Measurements from ENCODE around the gene UNC13D. TPM values are rescaled to one million over a fixed set of nuclear protein-coding genes. Genes with fewer than 3 reads are reported as not detected.
A peak's percentile ranks its signal among the peaks of the same experiment; 100 is the strongest.

The UNC13D gene
- total RNA-seq, 2 experiments from 2014 or later = 136 to 144 TPM

GRCh38 chr17:75845933-75846691, 1.9 kb upstream of the UNC13D start:
- H3K9me3 Mint-ChIP-seq = no peaks in the 10 kb centered on the region
- H3K27ac Mint-ChIP-seq = peak overlapping the region; percentile 71
- H3K4me1 Mint-ChIP-seq (ENCODE audit: low read depth) = peaks cover 26% of the 10 kb centered on the region
- H3K4me3 Mint-ChIP-seq = no peak overlapping the region
- DNase-seq (no peak), ATAC-seq (no peak)
- intact Hi-C loops (cut with micrococcal nuclease) = no loop called here
- TF ChIP-seq CTCF (IDR thresholded peaks at IDR 0.05) = no peak
- peaks cover 19% of the 10 kb centered on the region for H3K36me3 Mint-ChIP-seq (ENCODE audit: low read depth)
- no peaks in the 10 kb centered on the region for H3K27me3 Mint-ChIP-seq
- ChIA-PET CTCF (interaction anchor here (0.9 to 8.5 kb wide), 10 partner anchors 9 to 156 kb away, joined by 3 to 105 read pairs (median 6); partner anchors contain the start of genes UNK and WBP2), POLR2A (interaction anchor here (0.5 to 4.2 kb wide), 10 partner anchors 9 to 70 kb away, joined by 3 to 39 read pairs (median 4); partner anchors contain the start of gene WBP2)

GRCh38 chr17:75845058-75845711, 981 bp upstream of the UNC13D start:
- Mint-ChIP-seq H3K36me3 (ENCODE audit: low read depth) (peaks cover 21% of the 10 kb centered on the region), H3K27me3 (no peaks in the 10 kb centered on the region), H3K27ac (peak overlapping the region; percentile 75), H3K9me3 (no peaks in the 10 kb centered on the region), H3K4me3 (peak overlapping the region; percentile 96), H3K4me1 (ENCODE audit: low read depth) (peaks cover 30% of the 10 kb centered on the region)
- CTCF ChIA-PET = interaction anchor here (0.6 to 8.5 kb wide), 12 partner anchors 10 to 362 kb away, joined by 3 to 105 read pairs (median 4); partner anchors contain the start of genes UNK and WBP2
- POLR2A ChIA-PET = interaction anchor here (0.6 to 4.2 kb wide), 13 partner anchors 9 to 80 kb away, joined by 3 to 39 read pairs (median 4); partner anchors contain the start of genes GALK1, TRIM65 and WBP2
- intact Hi-C loops (cut with micrococcal nuclease) = no loop called here
- DNase-seq = peak; percentile 83
- TF ChIP-seq CTCF (IDR thresholded peaks at IDR 0.05) = peak; percentile 72
- peak; percentile 72 for ATAC-seq

- ChIA-PET CTCF (interaction anchor here (0.6 to 8.5 kb wide), 9 partner anchors 11 to 363 kb away, joined by 3 to 105 read pairs (median 7); partner anchors contain the start of genes UNK and WBP2), POLR2A (interaction anchor here (0.6 to 4.2 kb wide), 12 partner anchors 8 to 80 kb away, joined by 3 to 39 read pairs (median 4); partner anchors contain the start of genes GALK1, TRIM65 and WBP2)
- no peaks in the 10 kb centered on the region for H3K9me3 Mint-ChIP-seq
- H3K36me3 Mint-ChIP-seq (ENCODE audit: low read depth) = peaks cover 22% of the 10 kb centered on the region
- intact Hi-C loops (cut with micrococcal nuclease) = no loop called here
- peak overlapping the region; percentile 96 for H3K4me3 Mint-ChIP-seq
- no peaks in the 10 kb centered on the region for H3K27me3 Mint-ChIP-seq
- TF ChIP-seq CTCF (IDR thresholded peaks at IDR 0.05) = no peak
- DNase-seq (peak; percentile 60), ATAC-seq (peak; percentile 22)
- peaks cover 31% of the 10 kb centered on the region for H3K4me1 Mint-ChIP-seq (ENCODE audit: low read depth)
- peak overlapping the region; percentile 97 for H3K27ac Mint-ChIP-seq
These were observed 390 bp upstream of the UNC13D start for GRCh38 chr17:75844530-75845057.

GRCh38 chr17:75842963-75843576, 1.1 kb downstream of the UNC13D start:
- peak overlapping the region; percentile 97 for H3K27ac Mint-ChIP-seq
- no peaks in the 10 kb centered on the region for H3K27me3 Mint-ChIP-seq
- H3K9me3 Mint-ChIP-seq = no peaks in the 10 kb centered on the region
- CTCF ChIA-PET = interaction anchor here (0.6 to 8.5 kb wide), 7 partner anchors 11 to 93 kb away, joined by 3 to 105 read pairs (median 5); no protein-coding TSS in a partner anchor
- peak; percentile 24 for ATAC-seq
- intact Hi-C loops (cut with micrococcal nuclease) = no loop called here
- POLR2A ChIA-PET = interaction anchor here (0.7 to 4.2 kb wide), 6 partner anchors 8 to 78 kb away, joined by 3 to 39 read pairs (median 6); partner anchors contain the start of genes GALK1 and WBP2
- peak overlapping the region; percentile 96 for H3K4me3 Mint-ChIP-seq
- H3K4me1 Mint-ChIP-seq (ENCODE audit: low read depth) = peaks cover 24% of the 10 kb centered on the region
- peak; percentile 47 for DNase-seq
- H3K36me3 Mint-ChIP-seq (ENCODE audit: low read depth) = peaks cover 25% of the 10 kb centered on the region
- peak; percentile 49 for TF ChIP-seq CTCF (IDR thresholded peaks at IDR 0.05)
